ENCODE measurements around the gene CPNE4. TPM values are rescaled to one million over a fixed set of nuclear protein-coding genes. Genes with fewer than 3 reads are reported as not detected.

Gene CPNE4
- total and polyA plus RNA-seq, 9 of the 15 experiments (the other 6 are each of a cell fraction or from before 2014, with no cell fraction given) = not detected

DNA sequence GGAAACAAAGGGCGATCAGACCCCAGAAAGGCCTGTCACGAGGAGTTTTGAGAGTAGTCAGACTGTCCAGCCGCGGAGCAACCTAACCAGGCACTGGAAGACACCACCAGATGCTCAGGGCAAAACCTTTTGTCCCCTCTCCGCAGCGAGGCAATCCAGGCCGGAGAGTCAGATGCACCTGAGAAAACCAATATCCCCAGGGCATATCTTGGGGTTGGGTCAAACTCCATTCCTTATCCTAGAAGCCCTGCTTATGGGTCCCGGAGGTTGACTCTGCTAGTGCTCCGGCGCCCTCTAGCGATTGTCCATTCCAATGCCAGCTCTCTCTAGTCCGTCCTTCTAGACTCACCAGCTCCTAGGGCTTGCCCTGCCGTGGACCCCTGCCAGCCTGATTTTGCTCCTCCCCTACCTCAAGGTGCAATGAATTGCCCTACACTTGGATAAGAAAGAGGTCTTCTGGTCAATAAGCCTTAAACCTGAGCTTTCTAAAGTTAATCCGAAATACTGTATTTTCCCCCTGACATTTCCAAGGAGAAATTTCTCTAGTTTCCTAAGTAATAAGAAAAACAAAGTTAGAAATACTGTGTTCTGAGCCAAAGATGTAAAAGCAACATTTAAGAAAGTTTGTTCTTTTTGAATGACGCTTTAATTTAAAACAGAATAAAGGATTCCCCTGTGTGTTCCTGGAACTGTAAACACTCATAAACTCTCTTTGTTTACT lies 5.5 kb downstream of the CPNE4 start (continued):
- TF ChIP-seq, protein P1, sequence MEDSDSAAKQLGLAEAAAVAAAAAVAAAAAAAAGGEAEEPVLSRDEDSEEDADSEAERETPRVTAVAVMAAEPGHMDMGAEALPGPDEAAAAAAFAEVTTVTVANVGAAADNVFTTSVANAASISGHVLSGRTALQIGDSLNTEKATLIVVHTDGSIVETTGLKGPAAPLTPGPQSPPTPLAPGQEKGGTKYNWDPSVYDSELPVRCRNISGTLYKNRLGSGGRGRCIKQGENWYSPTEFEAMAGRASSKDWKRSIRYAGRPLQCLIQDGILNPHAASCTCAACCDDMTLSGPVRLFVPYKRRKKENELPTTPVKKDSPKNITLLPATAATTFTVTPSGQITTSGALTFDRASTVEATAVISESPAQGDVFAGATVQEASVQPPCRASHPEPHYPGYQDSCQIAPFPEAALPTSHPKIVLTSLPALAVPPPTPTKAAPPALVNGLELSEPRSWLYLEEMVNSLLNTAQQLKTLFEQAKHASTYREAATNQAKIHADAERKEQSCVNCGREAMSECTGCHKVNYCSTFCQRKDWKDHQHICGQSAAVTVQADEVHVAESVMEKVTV (CRISPR knock-in tag; IDR thresholded peaks at IDR 0.05) = peak; percentile 64; the same call in 1 of the 2 replicates
- TF ChIP-seq, protein P2, sequence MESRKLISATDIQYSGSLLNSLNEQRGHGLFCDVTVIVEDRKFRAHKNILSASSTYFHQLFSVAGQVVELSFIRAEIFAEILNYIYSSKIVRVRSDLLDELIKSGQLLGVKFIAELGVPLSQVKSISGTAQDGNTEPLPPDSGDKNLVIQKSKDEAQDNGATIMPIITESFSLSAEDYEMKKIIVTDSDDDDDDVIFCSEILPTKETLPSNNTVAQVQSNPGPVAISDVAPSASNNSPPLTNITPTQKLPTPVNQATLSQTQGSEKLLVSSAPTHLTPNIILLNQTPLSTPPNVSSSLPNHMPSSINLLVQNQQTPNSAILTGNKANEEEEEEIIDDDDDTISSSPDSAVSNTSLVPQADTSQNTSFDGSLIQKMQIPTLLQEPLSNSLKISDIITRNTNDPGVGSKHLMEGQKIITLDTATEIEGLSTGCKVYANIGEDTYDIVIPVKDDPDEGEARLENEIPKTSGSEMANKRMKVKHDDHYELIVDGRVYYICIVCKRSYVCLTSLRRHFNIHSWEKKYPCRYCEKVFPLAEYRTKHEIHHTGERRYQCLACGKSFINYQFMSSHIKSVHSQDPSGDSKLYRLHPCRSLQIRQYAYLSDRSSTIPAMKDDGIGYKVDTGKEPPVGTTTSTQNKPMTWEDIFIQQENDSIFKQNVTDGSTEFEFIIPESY (CRISPR knock-in tag; IDR thresholded peaks at IDR 0.05) = no peak
- TF ChIP-seq, protein P3, sequence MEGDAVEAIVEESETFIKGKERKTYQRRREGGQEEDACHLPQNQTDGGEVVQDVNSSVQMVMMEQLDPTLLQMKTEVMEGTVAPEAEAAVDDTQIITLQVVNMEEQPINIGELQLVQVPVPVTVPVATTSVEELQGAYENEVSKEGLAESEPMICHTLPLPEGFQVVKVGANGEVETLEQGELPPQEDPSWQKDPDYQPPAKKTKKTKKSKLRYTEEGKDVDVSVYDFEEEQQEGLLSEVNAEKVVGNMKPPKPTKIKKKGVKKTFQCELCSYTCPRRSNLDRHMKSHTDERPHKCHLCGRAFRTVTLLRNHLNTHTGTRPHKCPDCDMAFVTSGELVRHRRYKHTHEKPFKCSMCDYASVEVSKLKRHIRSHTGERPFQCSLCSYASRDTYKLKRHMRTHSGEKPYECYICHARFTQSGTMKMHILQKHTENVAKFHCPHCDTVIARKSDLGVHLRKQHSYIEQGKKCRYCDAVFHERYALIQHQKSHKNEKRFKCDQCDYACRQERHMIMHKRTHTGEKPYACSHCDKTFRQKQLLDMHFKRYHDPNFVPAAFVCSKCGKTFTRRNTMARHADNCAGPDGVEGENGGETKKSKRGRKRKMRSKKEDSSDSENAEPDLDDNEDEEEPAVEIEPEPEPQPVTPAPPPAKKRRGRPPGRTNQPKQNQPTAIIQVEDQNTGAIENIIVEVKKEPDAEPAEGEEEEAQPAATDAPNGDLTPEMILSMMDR (IDR thresholded peaks at IDR 0.05 in 2 of 3, conservative IDR thresholded peaks at IDR 0.05 in 1 of 3; ENCODE audit: insufficient read depth in 2 of 3, low read depth in 1 of 3, low read length in 3 of 3) = peak; percentile 70 to 79 (median 74)
- peak; percentile 58; the same call in 1 of the 2 replicates for TF ChIP-seq REST (IDR thresholded peaks at IDR 0.05; ENCODE audit: borderline replicate concordance)
- TF ChIP-seq REST (CRISPR knock-in tag; IDR thresholded peaks at IDR 0.05; ENCODE audit: low read depth) = 0 out of 2 replicates have a peak, but pooled peaks have one; percentile 31
- TF ChIP-seq, protein P4, sequence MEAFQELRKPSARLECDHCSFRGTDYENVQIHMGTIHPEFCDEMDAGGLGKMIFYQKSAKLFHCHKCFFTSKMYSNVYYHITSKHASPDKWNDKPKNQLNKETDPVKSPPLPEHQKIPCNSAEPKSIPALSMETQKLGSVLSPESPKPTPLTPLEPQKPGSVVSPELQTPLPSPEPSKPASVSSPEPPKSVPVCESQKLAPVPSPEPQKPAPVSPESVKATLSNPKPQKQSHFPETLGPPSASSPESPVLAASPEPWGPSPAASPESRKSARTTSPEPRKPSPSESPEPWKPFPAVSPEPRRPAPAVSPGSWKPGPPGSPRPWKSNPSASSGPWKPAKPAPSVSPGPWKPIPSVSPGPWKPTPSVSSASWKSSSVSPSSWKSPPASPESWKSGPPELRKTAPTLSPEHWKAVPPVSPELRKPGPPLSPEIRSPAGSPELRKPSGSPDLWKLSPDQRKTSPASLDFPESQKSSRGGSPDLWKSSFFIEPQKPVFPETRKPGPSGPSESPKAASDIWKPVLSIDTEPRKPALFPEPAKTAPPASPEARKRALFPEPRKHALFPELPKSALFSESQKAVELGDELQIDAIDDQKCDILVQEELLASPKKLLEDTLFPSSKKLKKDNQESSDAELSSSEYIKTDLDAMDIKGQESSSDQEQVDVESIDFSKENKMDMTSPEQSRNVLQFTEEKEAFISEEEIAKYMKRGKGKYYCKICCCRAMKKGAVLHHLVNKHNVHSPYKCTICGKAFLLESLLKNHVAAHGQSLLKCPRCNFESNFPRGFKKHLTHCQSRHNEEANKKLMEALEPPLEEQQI (IDR thresholded peaks at IDR 0.05) = no peak
- no peak for TF ChIP-seq CBFB (CRISPR knock-in tag; IDR thresholded peaks at IDR 0.05)

Measured in K562 (cell line).